ENCODE measurements around the gene EPDR1.

Gene EPDR1

GRCh38 chr7:37920305-37920848 lies at the start of gene EPDR1:
TSS of gene EPDR1 (plus strand) at chr7:37920640. CDS start at chr7:37920940, 300 bp downstream.
- peak in 2 of 3 experiments; percentile 42 to 44 for DNase-seq

- no peak for DNase-seq
Measured at GRCh38 chr7:37882086-37882485, 38.4 kb upstream of the EPDR1 start.

- DNase-seq: no peak
Measured at GRCh38 chr7:37893359-37893758, 27.1 kb upstream of the EPDR1 start.

GRCh38 chr7:37894671-37895070 lies 25.8 kb upstream of the EPDR1 start:
- no peak for DNase-seq

GRCh38 chr7:37899712-37900247 lies 20.7 kb upstream of the EPDR1 start:
- no peak for DNase-seq

- peak; percentile 2 to 53 (median 8) for DNase-seq
Measured at GRCh38 chr7:37901236-37901827, 19.1 kb upstream of the EPDR1 start.

GRCh38 chr7:37901890-37902524 lies 18.4 kb upstream of the EPDR1 start:
- DNase-seq: no peak

GRCh38 chr7:37908221-37908788 lies 12.1 kb upstream of the EPDR1 start:
- no peak for DNase-seq

GRCh38 chr7:37912756-37913155 lies 7.7 kb upstream of the EPDR1 start:
- no peak for DNase-seq

GRCh38 chr7:37915438-37915837 lies 5.0 kb upstream of the EPDR1 start:
- DNase-seq: peak in 1 of 3 experiments; percentile 26

- peak in 2 of 3 experiments; percentile 33 to 53 for DNase-seq
Measured at GRCh38 chr7:37916017-37916672, 4.3 kb upstream of the EPDR1 start.

GRCh38 chr7:37916673-37917660 lies 3.5 kb upstream of the EPDR1 start, which contains the start of gene SFRP4:
TSS of gene SFRP4 (minus strand) at chr7:37916817. CDS start at chr7:37916537, 280 bp downstream.
- DNase-seq: peak; percentile 11 to 42 (median 29)

- DNase-seq: no peak
Measured at GRCh38 chr7:37918526-37918925, 1.9 kb upstream of the EPDR1 start.

GRCh38 chr7:37920849-37921805 lies 687 bp downstream of the EPDR1 start:
- peak; percentile 9 to 42 (median 40) for DNase-seq

- no peak for DNase-seq
Measured at GRCh38 chr7:37921876-37922275, 1.4 kb downstream of the EPDR1 start.

- DNase-seq: no peak
Measured at GRCh38 chr7:37923996-37924395, 3.6 kb downstream of the EPDR1 start.

- DNase-seq: no peak
Measured at GRCh38 chr7:37924491-37925041, 4.1 kb downstream of the EPDR1 start.

GRCh38 chr7:37925620-37926019 lies 5.2 kb downstream of the EPDR1 start:
- DNase-seq: no peak

- no peak for DNase-seq
Measured at GRCh38 chr7:37927773-37928444, 7.5 kb downstream of the EPDR1 start.

- no peak for DNase-seq
Measured at GRCh38 chr7:37928878-37929277, 8.4 kb downstream of the EPDR1 start.
